Nucleus accumbens (tissue), 56 donors: Measurements from ENCODE around the gene FAM89B.

Experiments
- DNase-seq, 56 donors: peaks; one replicate each; lab custom pipeline; 2025; lab: John Stamatoyannopoulos, UW

Gene FAM89B

DNA sequence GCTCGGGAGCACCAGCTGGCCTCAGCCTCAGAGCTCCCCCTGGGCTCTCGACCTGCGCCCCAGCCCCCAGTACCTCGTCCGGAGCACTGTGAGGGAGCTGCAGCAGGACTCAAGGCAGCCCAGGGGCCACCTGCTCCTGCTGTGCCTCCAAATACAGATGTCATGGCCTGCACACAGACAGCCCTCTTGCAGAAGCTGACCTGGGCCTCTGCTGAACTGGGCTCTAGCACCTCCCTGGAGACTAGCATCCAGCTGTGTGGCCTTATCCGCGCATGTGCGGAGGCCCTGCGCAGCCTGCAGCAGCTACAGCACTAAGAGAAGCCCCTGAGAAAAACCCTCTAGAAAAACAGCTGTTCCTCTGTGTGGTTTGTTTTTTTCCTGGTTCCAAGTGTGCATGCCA is 918 bp upstream of the FAM89B start:
- DNase-seq: no peak

DNA sequence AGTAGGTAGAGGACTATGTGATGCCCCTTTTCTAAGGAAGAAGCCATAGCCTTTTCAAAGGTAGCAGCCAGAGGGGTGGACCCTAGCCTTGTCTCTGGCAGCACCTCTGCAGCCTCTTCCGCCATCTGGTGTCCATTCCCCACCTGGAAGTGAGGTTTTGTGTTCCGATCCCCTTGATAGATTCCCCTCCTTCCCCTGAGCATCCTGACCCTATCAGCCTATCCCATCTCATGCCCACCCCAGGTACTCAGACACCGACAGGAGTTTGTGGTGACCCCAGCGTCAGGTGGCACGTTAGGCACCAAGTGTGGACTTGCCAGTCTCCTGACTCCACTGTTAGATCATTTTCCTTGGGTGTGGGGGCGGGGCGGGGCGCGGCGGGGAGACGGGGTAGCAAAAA is 398 bp upstream of the FAM89B start:
- DNase-seq: peak in 1 of 56 donors; percentile 63

DNA sequence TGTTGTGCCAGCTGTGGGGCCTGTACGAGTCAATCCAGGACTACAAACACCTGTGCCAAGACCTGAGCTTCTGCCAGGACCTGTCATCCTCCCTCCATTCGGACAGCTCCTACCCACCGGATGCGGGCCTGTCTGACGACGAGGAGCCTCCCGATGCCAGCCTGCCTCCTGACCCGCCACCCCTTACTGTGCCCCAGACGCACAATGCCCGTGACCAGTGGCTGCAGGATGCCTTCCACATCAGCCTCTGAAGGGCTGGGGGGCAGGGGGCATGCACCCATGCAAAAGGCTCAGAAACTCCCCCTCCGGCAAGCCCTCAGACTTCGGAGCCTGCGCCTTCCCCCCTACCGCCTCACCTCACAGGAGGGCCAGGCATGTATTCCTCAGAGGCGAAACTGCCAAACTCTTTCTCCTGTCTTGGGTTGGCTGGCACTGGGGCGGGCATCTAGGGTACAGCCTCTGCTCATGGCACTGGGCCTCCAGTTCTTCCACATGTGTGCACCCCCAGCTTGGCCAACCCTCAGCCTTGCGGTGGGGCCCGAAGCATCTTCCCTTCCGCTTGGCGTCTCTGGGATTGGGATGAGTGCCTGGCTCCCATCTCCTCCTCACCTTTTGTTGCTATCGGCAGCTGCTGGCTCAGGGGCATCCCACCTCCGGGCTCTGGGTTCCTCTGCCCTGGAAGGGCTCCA is 1.2 kb downstream of the FAM89B start:
- peak in 1 of 56 donors; percentile 57 for DNase-seq

DNA sequence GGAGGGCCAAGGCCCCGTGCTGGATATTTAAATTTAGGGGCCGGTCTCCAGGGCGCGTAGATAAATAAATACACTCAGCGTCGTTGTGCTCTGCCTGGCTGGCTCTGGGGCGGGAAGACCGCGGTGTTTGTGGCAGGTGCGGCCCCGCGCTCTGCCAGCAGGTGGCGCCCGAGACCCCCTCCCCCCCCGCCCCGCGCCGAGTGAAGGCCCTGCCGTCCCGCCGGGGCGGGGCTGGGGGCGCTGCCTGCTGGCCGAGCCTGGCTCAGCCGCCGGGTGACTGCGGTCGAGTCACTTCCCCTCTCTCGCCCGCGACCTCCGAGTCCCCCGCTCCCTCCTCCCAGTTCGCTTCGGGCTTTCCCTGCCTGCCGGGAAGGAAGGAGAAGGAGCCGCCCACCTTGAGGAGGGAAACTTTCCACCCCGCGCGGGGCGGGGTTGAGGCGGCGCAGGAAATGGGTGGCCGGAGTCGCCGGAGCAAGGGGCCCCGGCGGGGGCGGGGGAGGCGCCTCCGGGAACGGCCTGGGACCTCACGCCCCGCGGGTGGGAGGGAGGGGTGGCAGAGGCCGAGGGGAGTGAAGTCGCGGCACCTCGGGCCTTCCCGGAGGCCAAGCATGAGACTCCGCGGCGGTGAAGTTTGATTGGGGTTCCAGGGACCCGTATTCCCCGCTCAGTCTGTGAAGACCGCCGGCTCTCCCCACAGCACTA is 1.9 kb downstream of the FAM89B start:
- peak in 51 of 56 donors; percentile 28 to 84 (median 62) for DNase-seq

- no peak for DNase-seq
Observed at GRCh38 chr11:65574811-65575567, 2.7 kb downstream of the FAM89B start.

GRCh38 chr11:65575568-65576231 is 3.4 kb downstream of the FAM89B start, which contains the start of gene EHBP1L1:
EHBP1L1 (plus strand) TSS chr11:65576053; CDS start chr11:65576303, 250 bp downstream.
- peak in 7 of 56 donors; percentile 9 to 46 (median 22) for DNase-seq

DNA sequence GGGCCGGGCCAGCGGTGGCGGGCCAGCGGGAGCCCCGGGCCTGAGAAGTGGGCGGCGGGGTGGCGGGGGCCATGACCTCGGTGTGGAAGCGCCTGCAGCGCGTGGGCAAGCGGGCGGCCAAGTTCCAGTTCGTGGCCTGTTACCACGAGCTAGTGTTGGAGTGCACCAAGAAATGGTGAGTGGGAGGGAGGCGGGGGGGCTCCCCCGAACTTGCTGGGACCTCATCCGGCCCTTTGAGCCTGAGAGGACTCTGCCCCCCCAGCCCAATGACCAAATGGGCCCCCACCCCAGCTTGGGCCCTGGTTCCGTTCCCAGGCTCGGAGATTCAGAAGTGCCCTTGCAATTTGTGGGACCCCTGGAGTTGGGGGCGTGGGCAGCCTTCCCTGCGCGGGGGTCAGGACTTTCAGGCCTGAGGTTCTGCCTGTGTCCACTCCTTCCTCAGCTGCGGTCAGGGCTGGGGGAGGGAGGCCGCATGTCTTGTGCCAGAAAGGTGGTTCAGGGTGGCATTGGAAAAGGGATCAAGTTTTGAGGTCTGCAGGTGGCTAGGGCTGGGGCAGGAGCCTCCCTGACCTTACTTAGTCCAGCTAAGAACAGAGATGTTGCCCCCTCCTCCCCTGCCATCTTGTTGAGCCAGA is 4.0 kb downstream of the FAM89B start:
- DNase-seq: no peak

GRCh38 chr11:65576867-65577755 is 4.8 kb downstream of the FAM89B start:
- peak in 1 of 56 donors; percentile 20 for DNase-seq

DNA sequence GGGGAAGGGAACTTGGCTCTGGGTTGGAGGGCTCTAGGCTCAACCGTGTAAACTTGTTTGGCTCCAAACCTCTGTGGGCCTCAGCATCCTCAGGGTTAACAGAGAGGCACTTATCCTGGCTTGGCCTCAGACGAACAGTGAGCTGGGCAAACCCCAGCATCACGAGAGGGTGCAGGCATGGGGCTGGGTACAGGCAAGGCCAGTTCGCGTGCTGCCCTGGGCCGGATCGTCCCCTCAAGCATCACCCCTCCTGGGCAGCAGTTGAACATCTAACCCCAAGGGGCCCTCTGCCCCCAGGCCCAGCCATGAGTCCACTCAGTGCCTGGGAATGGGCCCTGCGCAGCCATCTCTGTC is 5.4 kb downstream of the FAM89B start:
- no peak for DNase-seq

DNA sequence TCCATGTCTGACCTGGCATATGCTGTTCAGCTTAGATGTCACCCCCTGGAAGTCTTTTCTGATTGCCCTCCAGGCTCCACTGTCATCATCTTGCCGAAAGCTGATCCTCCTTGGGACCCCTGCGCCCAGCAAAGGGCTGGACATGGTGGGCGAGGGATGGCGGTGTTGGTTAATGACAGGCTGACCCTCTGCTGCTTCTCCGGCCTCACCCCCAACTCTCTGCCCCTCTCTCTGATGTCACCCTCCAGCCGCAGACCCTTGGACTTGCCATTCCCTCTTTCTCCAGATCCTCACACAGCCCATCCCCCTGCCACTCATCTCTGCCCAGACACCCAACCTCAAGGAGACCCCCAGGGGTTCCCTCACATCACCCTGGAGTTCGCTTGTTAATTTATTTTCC is 5.8 kb downstream of the FAM89B start:
- DNase-seq: no peak

GRCh38 chr11:65578667-65579066 is 6.3 kb downstream of the FAM89B start:
- no peak for DNase-seq

DNA sequence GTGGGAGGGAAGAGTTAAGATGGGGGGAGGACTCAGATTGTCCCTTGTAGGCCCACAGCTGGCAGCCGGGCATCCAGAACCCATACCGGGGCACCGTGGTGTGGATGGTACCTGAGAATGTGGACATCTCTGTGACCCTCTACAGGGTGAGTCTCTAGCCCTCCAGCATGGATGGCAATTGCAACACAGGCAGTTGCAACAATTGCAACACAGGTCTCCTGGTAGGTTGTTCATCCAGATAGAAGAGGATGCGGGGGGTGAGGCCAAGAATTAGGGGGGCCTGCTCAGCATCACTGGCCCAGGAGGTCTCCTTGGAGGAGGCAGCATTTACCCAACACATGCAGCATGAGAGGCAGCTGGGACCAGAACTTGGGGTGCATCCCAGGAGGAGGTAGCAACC is 7.0 kb downstream of the FAM89B start:
- DNase-seq: no peak

- DNase-seq: no peak
Observed at GRCh38 chr11:65580031-65580692, 7.8 kb downstream of the FAM89B start.

GRCh38 chr11:65580756-65581155 is 8.4 kb downstream of the FAM89B start:
- no peak for DNase-seq

DNA sequence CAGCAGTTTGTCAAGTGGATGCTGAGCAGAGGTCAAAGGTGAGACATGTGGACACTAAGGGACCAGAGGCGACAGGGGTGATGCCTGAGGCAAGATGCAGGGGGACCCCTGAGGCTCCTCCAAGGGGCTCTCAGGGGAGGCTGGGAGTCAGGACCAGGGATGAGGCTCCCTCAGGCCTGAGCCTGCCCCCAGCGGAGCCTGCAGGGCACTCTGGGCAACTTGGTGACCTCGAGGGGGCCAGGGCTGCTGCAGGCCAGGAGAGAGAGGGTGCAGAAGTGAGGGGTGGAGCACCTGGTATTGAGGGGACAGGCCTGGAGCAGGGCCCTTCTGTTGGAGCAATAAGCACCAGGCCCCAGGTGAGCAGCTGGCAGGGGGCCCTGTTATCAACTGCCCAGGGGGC is 9.6 kb downstream of the FAM89B start:
- DNase-seq: no peak

DNA sequence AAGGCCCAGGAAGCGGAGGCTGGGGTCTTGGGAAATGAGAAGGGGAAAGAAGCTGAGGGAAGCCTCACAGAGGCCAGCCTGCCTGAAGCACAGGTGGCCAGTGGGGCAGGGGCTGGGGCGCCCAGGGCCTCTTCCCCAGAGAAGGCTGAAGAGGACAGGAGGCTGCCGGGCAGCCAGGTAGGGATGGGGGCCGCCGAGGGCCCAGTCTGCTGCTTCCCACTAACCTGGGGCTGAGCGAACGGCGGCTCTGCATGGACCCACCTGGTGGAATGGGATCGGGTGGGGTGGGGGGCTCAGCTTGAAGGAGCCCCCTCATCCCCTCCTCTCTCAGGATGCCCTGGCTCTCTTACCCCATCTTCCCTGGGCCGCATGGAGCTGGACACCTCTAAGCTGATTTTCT is 11.3 kb downstream of the FAM89B start:
- DNase-seq: no peak

- no peak for DNase-seq
Observed at GRCh38 chr11:65584106-65584505, 11.8 kb downstream of the FAM89B start.

GRCh38 chr11:65584723-65585171 is 12.4 kb downstream of the FAM89B start:
- peak in 21 of 56 donors; percentile 15 to 76 (median 46) for DNase-seq
